ENCODE data around the gene PIGL.

Gene PIGL

GRCh38 chr17:16217002-16217635 lies at the start of gene PIGL:
Gene PIGL, plus strand, starts transcription at chr17:16217210. Its CDS starts 17 bp downstream, at chr17:16217227.
- no peak for TF ChIP-seq CTCF (IDR thresholded peaks at IDR 0.05; ENCODE audit: low read depth, low read length, missing control alignments)
- DNase-seq (ENCODE audit: low read depth) = peak; percentile 93
- H3K4me3 ChIP-seq (ENCODE audit: low read depth, low read length) = peak within 1 kb of the TSS; percentile 95

GRCh38 chr17:16171613-16172012 lies 45.4 kb upstream of the PIGL start:
- DNase-seq (ENCODE audit: low read depth) = no peak
- no peak for TF ChIP-seq CTCF (IDR thresholded peaks at IDR 0.05; ENCODE audit: low read depth, low read length, missing control alignments)
- H3K4me3 ChIP-seq (ENCODE audit: low read depth, low read length) = no peak overlapping the region

- H3K4me3 ChIP-seq (ENCODE audit: low read depth, low read length) = no peak overlapping the region
- no peak for TF ChIP-seq CTCF (IDR thresholded peaks at IDR 0.05; ENCODE audit: low read depth, low read length, missing control alignments)
- DNase-seq (ENCODE audit: low read depth) = no peak
Observed at GRCh38 chr17:16178836-16179235, 38.2 kb upstream of the PIGL start.

GRCh38 chr17:16181581-16181980 lies 35.4 kb upstream of the PIGL start:
- H3K4me3 ChIP-seq (ENCODE audit: low read depth, low read length) = no peak overlapping the region
- DNase-seq (ENCODE audit: low read depth) = no peak
- no peak for TF ChIP-seq CTCF (IDR thresholded peaks at IDR 0.05; ENCODE audit: low read depth, low read length, missing control alignments)

- no peak overlapping the region for H3K4me3 ChIP-seq (ENCODE audit: low read depth, low read length)
- no peak for TF ChIP-seq CTCF (IDR thresholded peaks at IDR 0.05; ENCODE audit: low read depth, low read length, missing control alignments)
- no peak for DNase-seq (ENCODE audit: low read depth)
Observed at GRCh38 chr17:16187642-16188041, 29.4 kb upstream of the PIGL start.

GRCh38 chr17:16189791-16190348 lies 27.1 kb upstream of the PIGL start:
- no peak for TF ChIP-seq CTCF (IDR thresholded peaks at IDR 0.05; ENCODE audit: low read depth, low read length, missing control alignments)
- H3K4me3 ChIP-seq (ENCODE audit: low read depth, low read length) = no peak overlapping the region
- no peak for DNase-seq (ENCODE audit: low read depth)

Data from GM12864 (cell line).